ENCODE measurements around the gene MORF4L1.
"Not testable (repeated sequence)": the region's sequence is repeated elsewhere in the genome, so short reads cannot be mapped to it uniquely, and the experiment has no call there.

The MORF4L1 gene

DNA sequence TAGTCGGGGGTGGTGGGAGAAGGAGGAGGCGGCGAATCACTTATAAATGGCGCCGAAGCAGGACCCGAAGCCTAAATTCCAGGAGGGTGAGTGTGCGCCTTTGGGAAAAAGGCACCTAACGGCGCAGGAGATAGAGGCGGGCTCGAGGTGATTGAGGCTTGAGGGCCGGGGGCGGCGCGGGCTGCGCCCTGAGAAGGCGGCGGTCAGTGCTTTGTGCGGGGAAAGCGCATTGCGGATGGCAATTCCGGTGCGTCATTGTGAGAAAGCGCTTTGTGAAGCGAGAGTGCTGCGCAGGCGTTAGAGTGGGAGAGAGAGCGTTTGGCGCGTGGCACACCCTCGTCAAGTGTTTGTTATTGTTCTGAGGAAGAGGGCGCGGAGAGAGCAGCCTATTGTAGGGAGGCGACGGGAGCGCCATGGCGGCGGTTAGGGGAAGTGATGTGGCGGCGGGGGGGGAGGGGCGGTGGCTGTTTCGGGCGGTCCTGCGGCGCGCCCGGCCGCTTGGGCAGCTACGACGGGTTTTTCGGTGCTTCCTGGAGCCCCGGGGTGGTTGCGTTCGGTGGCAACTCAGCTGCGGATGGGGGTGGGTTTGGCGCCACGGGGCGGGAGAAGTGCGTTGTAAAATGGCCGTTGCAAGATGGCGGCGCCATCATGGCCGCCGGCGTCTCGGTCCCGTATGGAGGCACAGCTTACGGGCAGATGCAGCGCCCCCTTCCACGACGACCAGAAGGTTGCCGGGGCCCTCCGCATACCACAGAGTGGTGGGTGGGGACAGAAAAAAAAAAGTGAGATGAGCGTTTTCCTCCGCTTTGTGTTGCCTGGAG lies 492 bp downstream of the MORF4L1 start:
- Mint-ChIP-seq H3K4me3 (peak overlapping the region; percentile 100), H3K4me1 (ENCODE audit: low read depth) (peaks cover 35% of the 10 kb centered on the region), H3K27me3 (ENCODE audit: low read depth) (no peaks in the 10 kb centered on the region), H3K27ac (peak overlapping the region; percentile 100), H3K9me3 (no peaks in the 10 kb centered on the region), H3K36me3 (ENCODE audit: low read depth) (peaks cover 16% of the 10 kb centered on the region)
- peak; percentile 94 for DNase-seq (ENCODE audit: low spot score)

DNA sequence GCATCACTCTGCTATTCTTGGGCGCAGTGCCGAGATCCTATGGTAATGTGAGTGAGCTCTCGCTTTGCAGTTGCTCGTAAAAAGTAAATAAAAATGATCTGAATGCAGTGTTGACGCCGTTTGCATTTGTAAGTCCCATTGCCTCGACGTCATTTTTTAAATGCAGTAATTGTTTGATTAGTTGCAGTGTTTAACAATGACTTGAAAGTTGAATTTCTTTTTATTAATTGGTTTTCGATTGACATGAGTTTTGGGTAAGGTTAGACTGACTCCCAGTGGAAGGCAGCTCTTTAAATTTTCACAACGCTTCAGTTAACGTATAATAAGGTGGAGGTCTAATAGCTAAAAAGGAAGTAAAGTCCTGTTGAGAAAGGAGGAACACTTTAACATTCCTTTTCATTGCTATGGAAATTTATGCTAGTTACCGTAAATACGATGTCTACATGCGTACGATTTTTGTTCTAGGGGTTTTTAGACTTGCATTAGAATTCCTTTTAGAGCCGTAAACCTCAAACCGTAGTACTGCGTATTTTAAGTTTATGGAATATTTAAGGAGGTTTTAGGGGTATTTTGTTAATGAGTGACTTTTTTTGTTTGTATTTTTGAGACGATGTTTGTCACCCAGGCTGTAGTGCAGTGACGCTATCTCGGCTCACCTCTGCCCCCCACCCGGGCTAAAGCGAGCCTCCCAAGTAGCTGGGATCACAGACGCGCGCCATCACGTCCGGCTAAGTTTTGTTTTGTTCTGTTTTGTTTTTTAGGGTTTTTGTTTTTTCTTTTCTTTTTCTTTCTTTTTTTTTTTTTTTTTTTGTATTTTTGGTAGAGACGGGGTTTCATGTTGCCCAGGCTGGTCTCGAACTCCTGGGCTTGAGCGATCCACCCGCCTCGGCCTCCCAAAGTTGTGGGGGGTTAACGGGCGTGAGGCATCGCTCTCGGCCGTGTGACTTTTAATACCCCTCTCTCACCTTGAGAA lies 1.4 kb downstream of the MORF4L1 start:
- peak; percentile 30 for DNase-seq (ENCODE audit: low spot score)
- no peaks in the 10 kb centered on the region for H3K27me3 Mint-ChIP-seq (ENCODE audit: low read depth)
- H3K27ac Mint-ChIP-seq = peak overlapping the region; percentile 100
- peaks cover 41% of the 10 kb centered on the region for H3K4me1 Mint-ChIP-seq (ENCODE audit: low read depth)
- H3K9me3 Mint-ChIP-seq = no peaks in the 10 kb centered on the region
- H3K36me3 Mint-ChIP-seq (ENCODE audit: low read depth) = peaks cover 22% of the 10 kb centered on the region
- H3K4me3 Mint-ChIP-seq = peak overlapping the region; percentile 100

DNA sequence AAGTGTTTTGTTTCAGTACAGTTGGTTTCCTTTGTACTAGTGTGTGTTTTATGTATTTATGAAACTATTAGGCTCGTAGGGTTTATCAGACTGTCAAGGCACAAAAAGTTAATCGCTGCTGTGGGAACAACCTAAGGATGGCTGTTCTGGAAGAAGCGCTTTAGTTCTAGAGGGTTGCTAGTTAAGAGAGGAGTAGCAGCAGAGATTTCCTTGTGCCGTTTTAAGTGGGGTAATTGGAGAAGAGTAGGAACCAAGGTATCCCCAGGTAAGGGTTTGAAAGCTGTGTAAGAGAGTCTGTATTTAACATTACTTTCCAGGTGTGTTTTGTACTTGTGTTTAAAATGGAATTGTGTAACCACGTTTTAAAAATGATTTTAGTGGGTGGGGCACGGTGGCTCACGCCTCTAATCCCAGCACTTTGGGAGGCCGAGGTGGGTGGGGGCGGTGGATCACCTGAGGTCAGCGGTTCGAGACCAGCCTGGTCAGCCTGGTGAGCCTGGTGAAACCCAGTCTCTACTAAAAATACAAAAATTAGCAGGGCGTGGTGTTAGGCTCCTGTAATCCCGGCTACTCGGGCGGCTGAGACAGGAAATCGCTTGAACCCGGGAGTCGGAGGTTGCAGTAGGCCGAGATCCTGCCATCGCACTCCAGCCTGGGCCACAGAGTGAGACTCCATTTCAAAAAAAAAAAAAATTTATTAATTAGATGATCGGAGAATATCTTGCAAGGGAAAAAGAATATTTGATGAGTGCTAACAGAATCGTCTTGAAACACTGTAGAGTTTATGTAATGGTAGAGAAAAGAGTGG lies 2.6 kb downstream of the MORF4L1 start:
- Mint-ChIP-seq H3K9me3 (no peaks in the 10 kb centered on the region), H3K27ac (peak overlapping the region; percentile 100), H3K4me3 (peak overlapping the region; percentile 100), H3K4me1 (ENCODE audit: low read depth) (peaks cover 44% of the 10 kb centered on the region), H3K27me3 (ENCODE audit: low read depth) (no peaks in the 10 kb centered on the region), H3K36me3 (ENCODE audit: low read depth) (peaks cover 24% of the 10 kb centered on the region)
- DNase-seq (ENCODE audit: low spot score) = no peak

DNA sequence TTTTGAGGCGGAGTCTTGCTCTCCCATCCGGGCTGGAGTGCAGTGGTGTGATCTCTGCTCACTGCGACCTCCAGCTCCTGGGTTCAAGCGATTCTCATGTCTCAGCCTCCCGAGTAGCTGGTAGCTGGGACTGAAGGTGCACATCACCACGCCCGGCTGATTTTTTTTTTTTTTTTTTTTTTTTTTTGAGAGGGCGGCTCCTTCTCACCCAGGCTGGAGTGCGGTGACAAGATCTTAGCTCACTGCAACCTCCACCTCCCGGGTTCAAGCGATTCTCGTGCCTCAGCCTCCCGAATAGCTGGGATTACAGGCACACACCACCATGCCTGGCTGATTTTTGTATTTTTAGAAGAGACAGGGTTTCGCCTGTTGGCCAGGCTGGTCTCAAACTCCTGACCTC lies 4.3 kb downstream of the MORF4L1 start:
- not testable (repeated sequence) for H3K27ac Mint-ChIP-seq; H3K9me3 Mint-ChIP-seq; H3K27me3 Mint-ChIP-seq (ENCODE audit: low read depth); DNase-seq (ENCODE audit: low spot score)
- peaks cover 47% of the 10 kb centered on the region for H3K4me1 Mint-ChIP-seq (ENCODE audit: low read depth)
- peaks cover 38% of the 10 kb centered on the region for H3K36me3 Mint-ChIP-seq (ENCODE audit: low read depth)
- peak overlapping the region; percentile 68 for H3K4me3 Mint-ChIP-seq

DNA sequence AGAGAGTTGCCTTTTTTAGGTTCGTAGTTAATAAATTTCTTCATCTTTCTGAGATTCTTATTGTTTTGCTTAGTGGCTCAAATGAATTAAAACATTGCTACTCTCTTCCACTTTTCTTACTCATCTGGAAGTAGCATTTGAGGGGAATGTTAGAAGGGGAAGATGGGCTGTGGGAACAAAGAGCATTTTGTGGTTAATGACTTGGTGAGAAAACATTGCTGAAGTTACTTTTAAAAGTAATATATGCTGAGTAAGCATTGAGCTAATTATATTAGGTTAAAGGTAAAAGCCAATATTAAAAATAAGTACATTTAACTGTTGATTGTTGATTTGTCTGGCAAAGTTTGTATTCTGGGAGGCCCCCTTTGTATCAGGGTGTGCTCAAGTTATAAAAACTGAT lies 5.7 kb downstream of the MORF4L1 start:
- Mint-ChIP-seq H3K9me3 (no peaks in the 10 kb centered on the region), H3K27ac (no peak overlapping the region), H3K4me1 (ENCODE audit: low read depth) (peaks cover 51% of the 10 kb centered on the region), H3K36me3 (ENCODE audit: low read depth) (peaks cover 44% of the 10 kb centered on the region), H3K27me3 (ENCODE audit: low read depth) (no peaks in the 10 kb centered on the region), H3K4me3 (peak overlapping the region; percentile 68)
- DNase-seq (ENCODE audit: low spot score) = no peak

DNA sequence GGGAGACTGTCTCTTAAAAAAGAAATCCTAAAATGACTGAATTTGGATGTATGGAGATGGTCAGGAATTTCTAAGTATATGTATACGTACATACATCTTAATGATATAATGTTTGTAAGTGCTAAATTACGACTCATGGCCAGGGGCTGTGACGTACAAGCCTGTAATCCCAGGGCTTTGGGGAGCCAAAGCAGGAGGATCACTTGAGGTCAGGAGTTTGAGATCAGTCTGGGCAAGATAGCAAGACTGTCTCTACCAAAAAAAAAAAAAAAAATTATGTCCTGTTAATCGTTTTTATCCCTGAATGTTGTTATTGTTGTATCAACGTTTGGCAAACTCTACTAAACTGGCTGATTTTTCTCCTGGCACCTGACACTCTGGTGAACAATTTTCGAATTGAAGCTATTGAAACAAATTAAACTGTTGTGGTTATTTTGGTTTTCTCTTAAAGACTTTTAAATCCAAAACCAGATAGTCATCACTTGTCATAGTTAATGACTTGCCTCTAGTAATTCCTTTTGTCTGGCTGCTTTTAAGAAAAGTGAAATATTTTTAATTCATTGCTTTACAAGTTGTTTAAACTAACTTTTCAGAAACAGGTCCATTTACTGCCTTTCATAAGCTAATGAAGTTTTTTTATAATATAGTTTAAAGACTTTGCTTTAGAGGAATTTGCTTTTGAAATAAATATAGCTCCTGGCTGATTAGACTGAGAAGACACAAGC lies 7.0 kb downstream of the MORF4L1 start:
- H3K9me3 Mint-ChIP-seq = no peaks in the 10 kb centered on the region
- no peak for DNase-seq (ENCODE audit: low spot score)
- H3K4me3 Mint-ChIP-seq = peak overlapping the region; percentile 38
- H3K4me1 Mint-ChIP-seq (ENCODE audit: low read depth) = peaks cover 53% of the 10 kb centered on the region
- H3K27me3 Mint-ChIP-seq (ENCODE audit: low read depth) = no peaks in the 10 kb centered on the region
- H3K36me3 Mint-ChIP-seq (ENCODE audit: low read depth) = peaks cover 44% of the 10 kb centered on the region
- H3K27ac Mint-ChIP-seq = peak overlapping the region; percentile 43

DNA sequence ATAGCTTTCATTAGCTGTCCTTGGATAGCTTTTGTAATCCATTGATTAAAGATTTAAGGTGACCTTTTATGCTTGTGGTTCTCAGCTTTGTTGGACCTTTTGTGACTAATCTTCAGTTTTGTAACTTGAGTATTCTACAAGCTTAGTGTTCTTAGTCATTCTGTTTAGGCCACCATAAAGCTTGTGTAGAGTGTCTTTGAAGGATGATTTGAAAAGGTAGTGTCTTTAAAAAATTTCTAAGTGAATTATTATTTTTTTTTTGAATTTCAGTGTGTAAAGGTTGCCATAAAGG lies 7.5 kb downstream of the MORF4L1 start:
- peaks cover 44% of the 10 kb centered on the region for H3K36me3 Mint-ChIP-seq (ENCODE audit: low read depth)
- no peaks in the 10 kb centered on the region for H3K27me3 Mint-ChIP-seq (ENCODE audit: low read depth)
- H3K4me1 Mint-ChIP-seq (ENCODE audit: low read depth) = peaks cover 52% of the 10 kb centered on the region
- no peak overlapping the region for H3K27ac Mint-ChIP-seq
- no peaks in the 10 kb centered on the region for H3K9me3 Mint-ChIP-seq
- no peak for DNase-seq (ENCODE audit: low spot score)
- no peak overlapping the region for H3K4me3 Mint-ChIP-seq

DNA sequence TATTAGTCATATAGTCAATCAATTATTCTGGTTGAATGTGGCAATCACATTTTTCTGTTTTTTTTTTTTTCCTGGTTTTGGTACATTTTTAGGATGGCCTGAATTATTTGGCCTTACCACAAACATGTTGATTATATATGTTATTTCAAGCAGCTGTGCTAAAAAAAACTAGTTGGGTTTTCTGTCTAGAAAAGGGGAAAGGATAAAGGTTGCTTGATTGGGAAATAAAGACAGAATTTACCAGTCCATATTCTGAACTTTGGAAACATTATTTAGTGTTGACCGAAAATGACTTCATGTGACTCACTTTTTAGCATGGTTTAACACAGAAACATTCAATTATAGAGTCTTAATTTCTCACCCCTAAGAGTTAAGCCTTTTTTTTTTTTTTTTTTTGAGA lies 8.1 kb downstream of the MORF4L1 start:
- H3K27ac Mint-ChIP-seq = no peak overlapping the region
- H3K4me3 Mint-ChIP-seq = no peak overlapping the region
- DNase-seq (ENCODE audit: low spot score) = no peak
- no peaks in the 10 kb centered on the region for H3K27me3 Mint-ChIP-seq (ENCODE audit: low read depth)
- peaks cover 50% of the 10 kb centered on the region for H3K4me1 Mint-ChIP-seq (ENCODE audit: low read depth)
- H3K36me3 Mint-ChIP-seq (ENCODE audit: low read depth) = peaks cover 48% of the 10 kb centered on the region
- H3K9me3 Mint-ChIP-seq = no peaks in the 10 kb centered on the region

DNA sequence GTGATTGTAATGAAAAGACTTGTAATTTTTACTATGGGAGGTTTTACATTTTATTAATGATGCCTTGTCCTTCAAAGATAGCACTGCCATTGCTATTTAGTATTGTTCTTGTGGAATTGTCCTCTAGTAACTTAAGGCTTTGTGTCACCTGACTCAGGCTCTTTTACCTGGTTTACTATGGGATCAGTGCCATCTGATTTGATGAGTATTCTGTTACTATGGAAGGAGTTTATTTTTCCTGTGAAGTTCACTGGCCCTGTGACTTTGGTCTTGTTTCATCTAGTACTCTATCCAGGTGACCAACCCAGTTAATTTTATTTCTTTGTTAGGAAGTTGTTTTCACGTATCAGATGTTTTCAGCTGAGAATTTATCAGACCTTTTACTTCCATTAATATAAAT lies 9.0 kb downstream of the MORF4L1 start:
- no peak for DNase-seq (ENCODE audit: low spot score)
- Mint-ChIP-seq H3K4me3 (no peak overlapping the region), H3K36me3 (ENCODE audit: low read depth) (peaks cover 55% of the 10 kb centered on the region), H3K9me3 (no peaks in the 10 kb centered on the region), H3K27ac (no peak overlapping the region), H3K4me1 (ENCODE audit: low read depth) (peaks cover 45% of the 10 kb centered on the region), H3K27me3 (ENCODE audit: low read depth) (no peaks in the 10 kb centered on the region)

DNA sequence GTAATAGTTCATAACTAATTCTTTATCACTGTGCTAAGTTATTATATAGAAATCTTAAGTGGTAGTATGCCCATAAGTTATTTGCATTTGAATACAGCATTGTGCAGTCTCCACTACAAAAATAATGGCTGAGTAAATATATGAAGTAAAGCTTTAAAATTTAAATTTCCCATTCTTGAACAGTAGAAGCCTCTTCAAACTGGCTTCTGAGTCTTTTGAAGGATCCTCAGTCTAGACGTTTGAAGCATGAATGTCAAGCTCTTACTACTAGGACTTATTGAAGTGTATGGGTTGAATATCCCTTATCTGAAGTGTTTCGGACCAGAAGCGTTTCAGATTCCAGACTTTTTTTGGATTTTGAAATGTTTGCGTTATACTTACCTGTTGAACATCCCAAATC lies 16.3 kb downstream of the MORF4L1 start:
- H3K27me3 Mint-ChIP-seq (ENCODE audit: low read depth) = no peaks in the 10 kb centered on the region
- DNase-seq (ENCODE audit: low spot score) = no peak
- H3K9me3 Mint-ChIP-seq = no peaks in the 10 kb centered on the region
- H3K36me3 Mint-ChIP-seq (ENCODE audit: low read depth) = peaks cover 62% of the 10 kb centered on the region
- H3K4me3 Mint-ChIP-seq = no peak overlapping the region
- H3K27ac Mint-ChIP-seq = no peak overlapping the region
- H3K4me1 Mint-ChIP-seq (ENCODE audit: low read depth) = peaks cover 10% of the 10 kb centered on the region

DNA sequence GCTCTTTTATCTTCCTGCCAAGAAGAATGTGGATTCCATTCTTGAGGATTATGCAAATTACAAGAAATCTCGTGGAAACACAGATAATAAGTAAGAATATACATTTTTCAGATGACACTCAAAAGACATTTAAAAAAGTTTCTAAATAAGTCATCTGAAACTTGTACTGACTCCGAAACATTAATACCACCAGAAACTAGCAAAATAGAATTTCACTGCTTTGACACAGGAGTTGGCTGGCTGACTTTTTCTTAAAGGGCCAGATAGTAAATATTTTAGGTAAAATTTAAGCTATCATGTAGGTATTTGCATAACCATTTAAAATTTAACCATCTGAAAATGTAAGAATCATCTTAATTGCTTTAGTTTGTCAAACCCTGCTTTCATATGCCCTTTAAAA lies 20.8 kb downstream of the MORF4L1 start:
- no peak for DNase-seq (ENCODE audit: low spot score)
- H3K4me1 Mint-ChIP-seq (ENCODE audit: low read depth) = peaks cover 4% of the 10 kb centered on the region
- no peaks in the 10 kb centered on the region for H3K9me3 Mint-ChIP-seq
- no peaks in the 10 kb centered on the region for H3K27me3 Mint-ChIP-seq (ENCODE audit: low read depth)
- peaks cover 69% of the 10 kb centered on the region for H3K36me3 Mint-ChIP-seq (ENCODE audit: low read depth)
- no peak overlapping the region for H3K4me3 Mint-ChIP-seq
- no peak overlapping the region for H3K27ac Mint-ChIP-seq

DNA sequence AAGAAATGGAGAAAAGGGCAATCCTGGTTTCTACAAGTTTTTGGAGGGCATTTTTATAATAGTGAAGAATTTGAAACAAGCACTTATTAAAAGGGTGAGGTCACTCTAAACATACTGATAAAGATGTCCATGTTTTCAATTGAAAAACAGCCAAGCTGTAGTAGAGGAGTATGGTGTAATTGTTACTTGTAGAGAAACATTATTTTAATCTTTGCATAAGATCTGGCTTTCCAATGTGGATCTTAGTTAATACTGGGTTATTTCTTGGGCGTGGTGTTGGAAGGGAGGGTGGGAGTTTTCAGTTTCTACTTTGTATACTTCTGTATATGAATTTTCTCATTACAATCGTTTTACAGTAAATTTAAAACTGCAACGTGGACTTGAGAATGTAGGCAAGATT lies 22.8 kb downstream of the MORF4L1 start:
- DNase-seq (ENCODE audit: low spot score) = no peak
- no peaks in the 10 kb centered on the region for H3K9me3 Mint-ChIP-seq
- H3K4me3 Mint-ChIP-seq = no peak overlapping the region
- H3K27me3 Mint-ChIP-seq (ENCODE audit: low read depth) = no peaks in the 10 kb centered on the region
- H3K4me1 Mint-ChIP-seq (ENCODE audit: low read depth) = peaks cover 4% of the 10 kb centered on the region
- peaks cover 78% of the 10 kb centered on the region for H3K36me3 Mint-ChIP-seq (ENCODE audit: low read depth)
- no peak overlapping the region for H3K27ac Mint-ChIP-seq

DNA sequence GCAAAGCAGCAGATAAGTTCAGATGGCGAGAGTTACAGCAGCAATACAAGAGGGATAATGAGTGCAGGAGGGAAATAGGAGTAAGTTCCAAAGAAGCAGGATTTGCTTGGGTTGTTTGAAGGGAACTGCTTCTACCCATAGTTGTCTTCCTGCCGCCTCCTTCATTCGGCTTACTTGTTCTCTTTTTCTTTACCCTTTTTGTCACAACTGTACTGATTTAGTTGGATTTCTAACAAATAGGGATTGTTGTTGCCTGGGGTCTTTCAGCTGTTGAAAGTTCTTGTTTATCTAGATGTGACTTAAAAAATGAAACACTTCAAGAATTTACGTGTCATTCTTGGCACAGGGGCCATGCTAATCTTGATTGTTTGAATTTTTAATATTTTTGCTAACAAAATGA lies 25.9 kb downstream of the MORF4L1 start:
- H3K36me3 Mint-ChIP-seq (ENCODE audit: low read depth) = peaks cover 75% of the 10 kb centered on the region
- no peaks in the 10 kb centered on the region for H3K27me3 Mint-ChIP-seq (ENCODE audit: low read depth)
- no peak overlapping the region for H3K4me3 Mint-ChIP-seq
- peaks cover 7% of the 10 kb centered on the region for H3K4me1 Mint-ChIP-seq (ENCODE audit: low read depth)
- no peak for DNase-seq (ENCODE audit: low spot score)
- H3K9me3 Mint-ChIP-seq = no peaks in the 10 kb centered on the region
- H3K27ac Mint-ChIP-seq = no peak overlapping the region
